Skeletal muscle tissue (tissue), 4 donors: ENCODE measurements around the gene ADAT1. TPM values are rescaled to one million over a fixed set of nuclear protein-coding genes. Genes with fewer than 3 reads are reported as not detected.

Experiments
- H3K27ac ChIP-seq: one replicate; pipeline ENCODE4 v1.7.0; 2013; ENCODE audit warnings: mild to moderate bottlenecking, low read depth, low read length, inconsistent platforms
- H3K27me3 ChIP-seq, 3 donors: one replicate each; pipeline ENCODE4 v1.7.0; 2013; ENCODE audit warnings: low read length in 3 of 3; ENCODE audit not compliant: control insufficient read depth in 3 of 3, insufficient read depth in 3 of 3
- H3K36me3 ChIP-seq, 3 donors: one replicate each; pipeline ENCODE4 v1.7.0; 2013; ENCODE audit warnings: low read length in 3 of 3; ENCODE audit not compliant: control insufficient read depth in 3 of 3, insufficient read depth in 3 of 3
- H3K4me1 ChIP-seq, 3 donors: one replicate each; pipeline ENCODE4 v1.7.0; 2013; ENCODE audit warnings: low read length in 3 of 3, mild to moderate bottlenecking in 3 of 3; ENCODE audit not compliant: control insufficient read depth in 3 of 3, insufficient read depth in 3 of 3
- H3K4me3 ChIP-seq, 3 donors: one replicate each; pipeline ENCODE4 v1.7.0; 2013; ENCODE audit warnings: low read length in 3 of 3
- H3K9ac ChIP-seq, 3 donors: one replicate each; pipeline ENCODE4 v1.7.0; 2013; ENCODE audit warnings: low read length in 3 of 3, mild to moderate bottlenecking in 3 of 3, moderate library complexity in 2 of 3, low read depth in 1 of 3
- H3K9me3 ChIP-seq, 3 donors: one replicate each; pipeline ENCODE4 v1.7.0; 2013; ENCODE audit warnings: low read length in 3 of 3; ENCODE audit not compliant: control insufficient read depth in 3 of 3
- total RNA-seq: library from RNA; depleted of rRNA; stranded (reverse); fragments of >200 nt; gene quantifications from one replicate; pipeline ENCODE4 v1.2.3, GENCODE V29; 2014
- donor health status: Osteomylitis.

The ADAT1 gene
- total RNA-seq, 1 donor from 2014 or later: 32.4 TPM

- Histone ChIP-seq H3K36me3 (peaks cover 17 to 54% (median 53%) of the 10 kb centered on the region in 3 donors), H3K9me3 (no peaks in the 10 kb centered on the region), H3K9ac (no peak overlapping the region), H3K4me3 (no peak overlapping the region), H3K4me1 (no peaks in the 10 kb centered on the region), H3K27me3 (no peaks in the 10 kb centered on the region), H3K27ac (no peak overlapping the region)
Observed at GRCh38 chr16:75578725-75579124, 44.4 kb downstream of the ADAT1 start.

DNA sequence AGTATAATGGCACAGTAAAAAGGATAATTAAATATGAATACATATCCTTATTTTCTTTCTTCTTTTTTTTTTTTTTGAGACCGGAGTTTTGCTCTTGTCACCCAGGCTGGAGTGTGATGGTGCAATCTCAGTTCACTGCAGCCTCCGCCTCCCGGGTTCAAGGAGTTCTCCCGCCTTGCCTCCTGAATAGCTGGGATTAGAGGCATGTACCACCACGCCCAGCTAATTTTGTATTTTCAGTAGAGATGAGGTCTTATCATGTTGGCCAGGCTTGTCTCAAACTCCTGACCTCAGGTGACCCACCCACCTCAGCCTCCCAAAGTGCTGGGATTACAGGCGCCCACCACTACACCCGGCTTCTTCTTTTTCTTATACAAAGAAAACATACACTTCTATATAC is 44.9 kb downstream of the ADAT1 start:
- H3K9ac ChIP-seq: no peak overlapping the region
- H3K4me1 ChIP-seq: peaks cover 0 to under 1% (median 0%) of the 10 kb centered on the region in 3 donors
- H3K9me3 ChIP-seq: no peaks in the 10 kb centered on the region
- peaks cover 22 to 58% (median 57%) of the 10 kb centered on the region in 3 donors for H3K36me3 ChIP-seq
- no peaks in the 10 kb centered on the region for H3K27me3 ChIP-seq
- no peak overlapping the region for H3K4me3 ChIP-seq
- H3K27ac ChIP-seq: no peak overlapping the region

DNA sequence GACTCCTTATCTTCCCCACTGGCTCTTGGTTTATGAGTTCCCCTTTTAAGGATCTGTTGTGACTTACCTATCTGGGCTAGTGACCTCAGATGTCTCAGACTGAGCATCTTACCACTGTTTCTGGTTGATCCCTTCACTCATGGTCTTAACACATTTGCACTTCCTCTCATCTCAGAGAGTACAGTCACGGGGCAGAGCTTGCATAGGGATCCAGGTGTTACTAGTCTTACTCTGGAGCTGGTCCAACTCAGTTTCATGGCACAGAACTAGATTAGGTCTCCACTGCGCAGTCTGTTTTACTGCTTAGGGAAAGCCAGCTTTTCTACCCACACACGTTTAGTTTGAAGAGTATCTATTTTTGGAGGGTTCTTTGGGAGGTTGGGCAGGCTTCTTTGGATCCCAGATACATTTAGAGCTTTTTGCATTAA is 46.7 kb downstream of the ADAT1 start:
- Histone ChIP-seq H3K27ac (no peak overlapping the region), H3K9me3 (no peaks in the 10 kb centered on the region), H3K4me1 (peaks cover 5 to 7% (median 7%) of the 10 kb centered on the region in 3 donors), H3K36me3 (peaks cover 35 to 72% (median 69%) of the 10 kb centered on the region in 3 donors), H3K4me3 (no peak overlapping the region), H3K9ac (no peak overlapping the region), H3K27me3 (no peaks in the 10 kb centered on the region)

DNA sequence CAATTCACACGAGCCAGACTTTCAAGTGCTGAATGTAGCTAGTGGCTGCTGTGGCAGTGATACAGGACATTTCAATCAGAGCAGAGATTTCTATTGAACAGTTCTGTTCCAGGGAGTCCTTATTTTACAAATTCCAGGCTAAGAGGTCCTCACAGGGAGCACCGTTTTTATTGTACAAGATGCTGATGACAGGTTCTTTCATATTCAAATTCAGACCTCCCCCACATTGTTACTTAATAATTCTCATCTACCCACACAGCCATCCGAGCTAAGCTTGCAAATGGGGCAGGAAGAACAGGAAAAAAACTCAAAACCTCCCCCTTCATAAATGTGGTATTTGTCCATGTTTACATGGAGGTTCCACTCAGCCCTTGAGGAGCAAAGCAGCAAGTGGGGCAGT is 47.1 kb downstream of the ADAT1 start:
- H3K9ac ChIP-seq: no peak overlapping the region
- H3K27me3 ChIP-seq: no peaks in the 10 kb centered on the region
- H3K4me3 ChIP-seq: no peak overlapping the region
- peaks cover 35 to 75% (median 72%) of the 10 kb centered on the region in 3 donors for H3K36me3 ChIP-seq
- H3K27ac ChIP-seq: no peak overlapping the region
- H3K4me1 ChIP-seq: peaks cover 7 to 11% (median 9%) of the 10 kb centered on the region in 3 donors
- no peaks in the 10 kb centered on the region for H3K9me3 ChIP-seq

DNA sequence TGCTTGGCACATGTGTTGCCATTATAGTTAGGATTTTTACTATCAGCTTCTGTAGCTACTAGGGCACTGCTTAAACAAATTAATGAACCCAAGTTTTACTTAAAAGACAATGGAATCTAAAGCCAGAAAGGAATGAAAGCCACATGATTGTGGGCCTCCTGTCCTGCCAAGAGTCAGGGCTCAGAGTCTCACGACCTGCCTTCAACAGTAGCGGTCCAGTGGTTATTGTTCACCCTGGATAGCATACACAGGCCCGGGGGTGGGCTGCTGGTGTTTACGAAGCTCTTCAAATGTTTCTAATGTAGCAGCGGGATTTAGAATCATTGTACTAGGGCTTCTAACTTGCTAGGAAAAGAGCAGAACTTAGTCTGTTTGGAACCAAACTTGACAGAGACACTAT is 49.1 kb downstream of the ADAT1 start:
- Histone ChIP-seq H3K4me3 (no peak overlapping the region), H3K4me1 (peaks cover 20 to 25% (median 22%) of the 10 kb centered on the region in 3 donors), H3K36me3 (peaks cover 37 to 81% (median 79%) of the 10 kb centered on the region in 3 donors), H3K27me3 (no peaks in the 10 kb centered on the region), H3K27ac (no peak overlapping the region), H3K9ac (no peak overlapping the region), H3K9me3 (no peaks in the 10 kb centered on the region)

DNA sequence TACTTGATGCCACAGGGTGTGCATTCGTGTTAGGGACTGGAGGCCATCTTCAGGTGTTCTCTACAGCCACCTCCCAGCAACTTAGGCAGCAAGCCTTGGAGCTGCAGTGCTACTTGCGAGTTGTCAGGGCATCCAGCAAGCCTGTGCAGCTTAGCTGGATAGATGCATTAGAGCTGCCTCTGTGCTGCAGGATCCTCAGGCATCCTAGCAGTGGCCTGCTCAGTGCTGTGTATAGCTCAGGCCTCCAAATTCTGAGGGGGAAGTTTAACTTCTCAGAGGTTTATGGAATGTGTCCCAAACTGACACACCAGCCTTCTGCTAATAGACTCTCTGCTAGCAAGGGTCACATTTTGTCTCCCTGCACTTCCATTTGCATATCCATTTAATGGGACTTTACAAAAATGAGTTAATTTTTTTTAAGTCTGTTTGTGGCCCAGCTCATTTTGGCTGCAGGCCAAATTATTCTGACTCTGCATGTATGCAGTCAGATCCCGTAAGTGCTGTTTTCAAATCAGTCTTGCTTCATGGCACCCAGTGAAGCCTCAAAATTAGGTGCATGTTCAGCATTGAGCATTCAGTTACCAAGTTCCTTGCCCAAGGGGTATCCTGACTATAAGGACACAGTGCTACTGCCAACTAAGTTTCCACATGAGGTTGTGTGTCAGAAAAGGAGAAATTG is 50.1 kb downstream of the ADAT1 start:
- no peak overlapping the region for H3K9ac ChIP-seq
- no peak overlapping the region for H3K4me3 ChIP-seq
- no peaks in the 10 kb centered on the region for H3K9me3 ChIP-seq
- no peak overlapping the region for H3K27ac ChIP-seq
- peaks cover 25 to 29% (median 26%) of the 10 kb centered on the region in 3 donors for H3K4me1 ChIP-seq
- peaks cover 45 to 81% (median 77%) of the 10 kb centered on the region in 3 donors for H3K36me3 ChIP-seq
- H3K27me3 ChIP-seq: no peaks in the 10 kb centered on the region

- Histone ChIP-seq H3K4me1 (peaks cover 34 to 48% (median 43%) of the 10 kb centered on the region in 3 donors), H3K27me3 (no peaks in the 10 kb centered on the region), H3K9ac (peak overlapping the region in 2 of 3 donors; percentile 20 to 38), H3K27ac (peak overlapping the region; percentile 51), H3K4me3 (no peak overlapping the region), H3K9me3 (no peaks in the 10 kb centered on the region), H3K36me3 (peaks cover 53 to 62% (median 60%) of the 10 kb centered on the region in 3 donors)
Observed at GRCh38 chr16:75570396-75571065, 52.5 kb downstream of the ADAT1 start.

DNA sequence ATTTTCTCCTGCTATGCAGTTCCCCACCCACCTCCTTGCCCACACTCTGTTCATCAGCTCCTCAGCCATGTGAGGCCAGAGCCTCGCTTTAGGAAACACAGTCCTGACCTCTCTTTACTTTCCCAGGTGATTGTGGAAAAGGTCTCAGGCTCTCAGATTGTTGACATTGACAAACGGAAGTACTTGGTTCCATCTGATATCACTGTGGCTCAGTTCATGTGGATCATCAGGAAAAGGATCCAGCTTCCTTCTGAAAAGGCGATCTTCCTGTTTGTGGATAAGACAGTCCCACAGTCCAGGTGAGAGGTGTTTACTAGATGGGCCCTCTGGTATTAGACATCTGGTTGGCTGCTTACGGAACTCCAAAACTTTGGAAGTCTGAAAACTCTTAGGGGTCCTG is 55.2 kb downstream of the ADAT1 start:
- Histone ChIP-seq H3K4me3 (peak overlapping the region in 1 of 3 donors; percentile 92), H3K4me1 (peaks cover 34 to 54% (median 40%) of the 10 kb centered on the region in 3 donors)

DNA sequence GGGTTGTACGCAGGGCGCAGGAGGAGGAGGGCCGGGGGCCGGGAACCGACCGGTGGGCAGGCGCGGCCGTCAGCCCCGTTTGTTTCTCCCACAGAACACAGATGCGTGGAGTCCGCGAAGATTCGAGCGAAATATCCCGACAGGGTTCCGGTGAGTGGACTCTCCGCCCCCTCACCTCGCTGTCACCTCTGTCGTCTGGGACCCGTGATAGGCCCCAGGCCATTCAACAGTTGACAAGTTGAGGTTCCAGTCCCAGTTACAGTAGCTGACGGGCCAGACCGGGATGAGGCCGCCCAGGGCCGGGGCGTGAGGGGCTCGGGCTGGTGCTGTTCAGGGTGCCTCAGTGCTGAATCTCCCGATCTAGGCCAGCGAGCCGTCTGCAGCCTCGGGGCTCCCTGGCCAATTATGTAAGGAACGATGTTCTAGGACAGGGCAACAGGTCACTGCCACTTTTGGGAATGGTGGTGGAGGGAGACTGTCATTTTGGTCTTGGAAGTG is 56.3 kb downstream of the ADAT1 start:
- Histone ChIP-seq H3K9me3 (no peaks in the 10 kb centered on the region), H3K27me3 (no peaks in the 10 kb centered on the region), H3K4me1 (peaks cover 27 to 48% (median 38%) of the 10 kb centered on the region in 3 donors), H3K4me3 (peak overlapping the region; percentile 82 to 96 (median 92)), H3K27ac (peak overlapping the region; percentile 84), H3K9ac (peak overlapping the region; percentile 92 to 94 (median 93)), H3K36me3 (peaks cover 23 to 36% (median 30%) of the 10 kb centered on the region in 3 donors)

More for the DNA sequence above, 55.2 kb downstream of the ADAT1 start:
- Histone ChIP-seq H3K27me3 (no peaks in the 10 kb centered on the region), H3K27ac (peak overlapping the region; percentile 84), H3K9ac (peak overlapping the region in 2 of 3 donors; percentile 46 to 93), H3K9me3 (no peaks in the 10 kb centered on the region), H3K36me3 (peaks cover 32 to 45% (median 41%) of the 10 kb centered on the region in 3 donors)
